ENCODE measurements around the gene CENPK.
"Not testable (repeated sequence)": the region's sequence is repeated elsewhere in the genome, so short reads cannot be mapped to it uniquely, and the experiment has no call there.

Gene CENPK

DNA sequence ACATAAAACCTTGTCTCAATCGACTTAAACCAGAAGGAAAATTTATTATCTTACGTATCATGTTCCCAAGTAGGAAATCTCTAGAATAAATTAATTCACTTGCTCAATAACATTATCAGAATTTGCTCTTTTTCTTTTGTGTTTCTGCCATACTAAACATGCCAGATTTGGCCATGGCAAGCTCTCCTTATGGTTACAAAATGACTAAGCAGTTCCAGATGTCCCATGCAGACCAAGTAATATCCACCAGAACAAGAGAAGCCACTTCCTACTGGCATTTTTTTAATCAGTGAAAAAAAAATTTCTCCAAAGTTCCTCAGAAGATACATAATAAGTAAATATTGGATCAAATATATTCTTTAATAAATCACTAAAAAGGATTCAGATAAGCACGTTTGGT lies 56.0 kb downstream of the CENPK start:
- DNase-seq (ENCODE audit: low read depth in 2 of 2) = no peak

DNA sequence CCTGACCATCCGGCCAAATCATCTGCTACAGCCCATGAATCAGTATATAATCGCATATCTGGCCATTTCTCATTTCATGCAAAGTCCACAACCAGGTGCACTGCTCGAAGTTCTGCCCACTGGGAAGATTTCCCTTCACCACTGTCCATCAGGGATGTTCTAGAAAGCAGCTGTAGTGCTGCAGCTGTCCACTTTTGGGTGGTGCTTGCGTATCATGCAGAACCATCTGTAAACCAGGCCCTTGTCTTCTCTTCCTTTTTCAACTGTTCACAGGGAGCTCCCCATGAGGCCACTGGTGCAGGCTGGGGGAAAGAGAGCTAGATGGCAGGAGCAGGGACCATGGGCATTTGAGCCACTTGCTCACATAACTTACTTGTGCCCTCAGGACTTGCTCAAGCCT lies 73.8 kb downstream of the CENPK start:
- DNase-seq (ENCODE audit: low read depth in 2 of 2) = no peak

DNA sequence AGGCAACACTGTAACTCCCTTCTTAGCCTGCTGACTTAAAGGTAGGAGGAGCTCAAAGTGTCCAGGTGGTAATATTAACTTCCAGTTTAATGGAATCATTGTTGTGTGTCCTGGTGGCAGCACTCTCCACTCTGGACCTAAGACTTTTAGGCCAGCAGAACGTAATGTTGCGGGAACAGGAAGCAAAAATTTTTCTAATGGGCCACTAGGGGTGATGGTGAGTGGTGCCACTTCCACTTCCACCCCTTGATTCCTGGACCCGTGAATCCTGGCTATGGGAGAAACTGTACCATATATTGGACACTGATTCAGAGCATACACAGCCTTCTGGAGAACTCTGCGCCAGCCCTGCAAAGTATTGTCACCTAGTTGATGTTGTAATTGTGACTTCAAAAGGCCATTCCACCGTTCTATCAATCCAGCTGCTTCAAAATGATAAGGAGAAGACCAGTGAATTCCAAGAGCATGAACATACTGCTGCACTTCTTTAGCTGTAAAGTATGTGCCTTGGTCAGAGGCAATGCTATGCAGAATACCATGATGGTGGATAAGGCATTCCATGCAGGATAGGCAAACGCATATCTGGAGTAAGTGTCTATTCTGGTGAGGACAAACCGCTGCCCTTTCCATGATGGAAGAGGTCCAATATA lies 74.8 kb downstream of the CENPK start:
- DNase-seq (ENCODE audit: low read depth in 2 of 2) = not testable (repeated sequence)

DNA sequence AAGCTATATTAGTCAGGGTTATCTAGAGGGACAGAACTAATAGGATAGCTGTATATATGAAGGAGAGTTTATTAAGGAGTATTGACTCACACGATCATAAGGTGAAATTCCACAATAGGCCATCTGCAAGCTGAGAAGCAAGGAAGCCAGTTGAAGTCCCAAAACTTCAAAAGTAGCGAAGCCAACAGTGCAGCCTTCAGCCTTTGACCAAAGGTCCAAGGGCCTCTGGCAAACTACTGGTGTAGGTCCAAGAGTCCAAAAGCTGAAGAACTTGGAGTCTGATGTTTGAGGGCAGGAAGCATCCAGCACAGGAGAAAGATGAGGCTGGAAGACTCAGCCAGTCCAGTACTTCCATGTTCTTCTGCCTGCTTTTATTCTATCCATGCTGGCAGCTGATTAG lies 76.2 kb downstream of the CENPK start:
- DNase-seq (ENCODE audit: low read depth in 2 of 2) = not testable (repeated sequence)

DNA sequence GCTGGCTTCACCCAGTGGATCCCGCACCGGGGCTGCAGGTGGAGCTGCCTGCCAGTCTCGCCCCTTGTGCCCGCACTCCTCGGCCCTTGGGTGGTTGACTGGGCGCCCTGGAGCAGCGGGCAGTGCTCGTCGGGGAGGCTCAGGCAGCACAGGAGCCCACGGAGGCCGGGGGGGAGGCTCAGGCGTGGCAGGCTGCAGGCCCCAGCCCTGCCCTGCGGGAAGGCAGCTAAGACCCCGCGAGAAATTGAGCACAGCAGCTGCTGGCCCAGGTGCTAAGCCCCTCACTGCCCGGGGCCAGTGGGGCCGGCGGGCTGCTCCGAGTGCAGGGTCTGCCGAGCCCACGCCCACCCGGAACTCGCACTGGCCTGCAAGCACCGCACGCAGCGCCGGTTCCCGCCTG lies 77.6 kb downstream of the CENPK start:
- DNase-seq (ENCODE audit: low read depth in 2 of 2) = no peak

DNA sequence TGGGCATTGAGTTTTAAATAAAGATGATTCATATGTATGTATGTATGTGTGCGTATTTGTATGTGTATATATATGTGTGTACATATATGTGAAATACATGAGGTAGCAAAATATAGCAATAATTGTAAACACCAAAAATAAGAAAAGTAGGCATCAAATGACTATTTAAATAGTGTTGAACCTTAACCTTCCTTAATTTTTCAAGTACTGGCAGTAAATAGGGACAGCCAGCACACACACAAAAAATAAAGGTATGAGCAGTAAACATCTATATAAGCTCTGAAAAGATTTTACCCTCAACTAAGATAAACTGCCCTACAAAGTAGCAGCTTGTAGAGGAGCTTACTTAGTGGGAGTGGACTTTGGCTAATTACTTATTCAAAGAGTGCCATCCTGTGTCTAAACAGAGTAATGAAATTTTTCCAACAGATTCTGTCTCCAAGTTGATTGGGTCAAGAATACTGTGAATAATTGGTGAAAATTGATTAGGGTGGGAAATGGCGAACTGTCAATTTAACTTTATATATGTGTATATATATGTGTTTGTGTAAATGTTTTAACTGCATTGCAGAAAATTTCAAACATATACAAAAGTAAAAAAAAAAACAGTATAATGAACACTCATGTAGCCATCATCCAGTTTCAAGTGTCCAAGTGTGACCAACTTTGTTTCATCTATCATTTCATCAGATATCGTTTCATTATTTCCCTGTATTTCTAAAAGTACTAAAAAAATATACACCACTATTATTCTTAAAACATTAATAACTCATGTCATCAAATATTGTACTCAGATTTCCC lies 79.2 kb downstream of the CENPK start:
- DNase-seq (ENCODE audit: low read depth in 2 of 2) = no peak

DNA sequence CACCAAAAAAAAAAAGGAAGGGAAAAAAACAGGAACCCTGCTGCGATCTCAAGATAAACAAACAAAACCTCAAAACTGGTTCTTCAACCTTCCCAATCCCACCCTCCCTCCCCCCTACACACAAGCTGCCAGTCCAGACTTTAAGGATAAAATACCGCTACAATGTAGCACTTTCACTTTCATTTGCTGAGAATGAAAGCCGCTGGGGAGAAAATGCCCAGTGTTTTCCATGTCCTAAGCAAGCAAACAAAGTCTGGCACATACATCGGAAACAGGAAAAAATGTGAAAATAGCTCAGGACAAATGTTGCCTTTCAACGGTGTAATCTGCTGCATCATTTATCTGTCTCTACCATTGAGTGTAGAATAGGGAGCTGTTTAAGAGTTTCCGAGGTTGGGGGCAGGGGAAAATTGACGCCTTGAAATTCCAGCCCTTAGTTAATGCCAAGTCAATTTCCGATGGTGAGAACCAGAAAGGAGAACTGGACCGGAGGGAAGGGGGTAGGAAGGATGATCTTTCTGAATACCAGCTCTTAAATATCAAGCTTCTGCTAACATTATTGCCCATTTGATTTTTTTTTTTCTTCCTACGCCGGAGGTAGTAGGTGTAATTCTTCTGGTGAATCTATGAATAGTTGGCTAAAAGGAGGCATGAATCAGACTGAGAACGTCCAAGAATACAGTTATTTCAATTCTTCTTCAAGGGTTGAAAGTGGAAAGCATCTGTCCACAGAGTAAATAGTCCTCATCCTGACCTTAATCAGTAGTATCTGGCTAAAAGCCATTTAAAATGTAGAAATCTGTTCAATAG lies 80.0 kb downstream of the CENPK start:
- DNase-seq (ENCODE audit: low read depth in 2 of 2) = no peak

DNA sequence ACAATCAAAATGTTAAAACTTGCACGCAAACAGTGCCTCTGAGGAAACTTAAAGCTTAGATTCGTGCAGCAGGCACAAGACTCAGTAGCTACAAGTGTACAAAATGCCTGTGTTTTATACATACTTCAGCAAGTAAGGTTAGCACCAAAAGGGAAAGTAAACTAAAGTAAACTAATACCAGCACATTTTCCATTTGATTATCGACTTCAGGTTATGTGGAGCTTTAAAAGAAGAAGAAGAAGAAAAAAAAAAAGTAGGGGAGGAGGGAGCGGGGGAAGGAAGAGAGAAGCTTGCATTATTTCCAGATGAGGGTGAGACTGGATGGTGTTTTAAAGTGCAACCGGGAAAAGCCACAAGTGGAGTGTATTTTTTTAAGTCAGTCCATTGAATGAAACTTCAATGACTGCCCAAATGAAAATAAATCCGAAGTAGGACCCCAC lies 80.7 kb downstream of the CENPK start:
- DNase-seq (ENCODE audit: low read depth in 2 of 2) = no peak

DNA sequence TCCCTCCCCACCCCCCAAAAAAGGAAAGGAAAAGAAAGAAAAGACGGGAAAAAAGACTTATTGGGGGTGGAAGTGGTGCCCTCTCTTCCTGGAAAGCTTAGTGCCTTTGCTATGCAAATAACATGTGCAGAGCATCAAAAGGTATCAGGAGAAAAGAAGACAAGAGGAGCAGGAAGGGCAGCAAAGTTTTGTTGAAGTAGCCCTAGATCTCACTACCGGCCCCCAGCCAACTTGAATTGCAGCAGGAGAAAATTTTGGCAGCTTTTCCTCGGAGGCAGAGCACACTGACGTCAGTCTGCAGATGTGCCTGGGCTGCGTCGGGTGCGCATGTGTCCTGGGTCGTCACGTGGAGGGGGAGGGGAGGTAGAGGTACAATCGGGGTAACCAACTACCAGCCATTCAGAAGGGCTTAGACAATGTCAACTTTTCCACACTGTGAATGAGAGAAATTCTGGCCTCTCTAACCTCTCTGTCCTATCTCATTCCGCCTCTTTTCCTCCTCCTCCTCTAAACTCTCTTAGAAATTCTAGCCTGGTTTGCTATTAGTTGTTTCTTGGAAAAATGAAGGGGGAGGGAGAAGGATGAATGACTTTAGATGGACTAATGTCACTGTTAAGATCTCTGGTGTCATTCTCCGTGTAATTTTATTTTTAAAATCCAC lies 81.2 kb downstream of the CENPK start, which contains the start of gene ADAMTS6:
ADAMTS6 (minus strand) TSS at position 286 of the 661 bp plus-strand sequence. CDS start 8,247 bp downstream, outside the sequence.
- DNase-seq (ENCODE audit: low read depth in 2 of 2) = peak; percentile 38 to 53

DNA sequence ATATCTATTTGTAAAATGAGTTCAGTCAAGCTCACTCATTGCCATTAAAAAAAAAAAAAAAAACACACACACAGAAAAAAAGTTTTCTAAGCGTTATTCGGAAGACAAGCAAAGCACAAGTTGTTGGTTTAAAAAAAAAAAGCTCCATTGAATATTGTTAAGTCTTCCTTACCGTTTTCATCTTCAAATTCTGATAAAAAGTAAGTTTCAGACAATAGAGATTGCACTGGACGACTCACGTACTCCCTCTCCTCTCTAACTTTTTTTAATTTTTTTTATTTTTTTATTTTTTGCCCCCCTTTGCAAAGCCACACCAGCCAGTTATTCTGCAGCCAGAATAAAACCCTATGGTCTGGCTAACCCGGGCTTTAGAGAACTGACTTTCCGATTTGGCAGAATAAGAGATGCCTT lies 81.8 kb downstream of the CENPK start:
- DNase-seq (ENCODE audit: low read depth in 2 of 2) = no peak

DNA sequence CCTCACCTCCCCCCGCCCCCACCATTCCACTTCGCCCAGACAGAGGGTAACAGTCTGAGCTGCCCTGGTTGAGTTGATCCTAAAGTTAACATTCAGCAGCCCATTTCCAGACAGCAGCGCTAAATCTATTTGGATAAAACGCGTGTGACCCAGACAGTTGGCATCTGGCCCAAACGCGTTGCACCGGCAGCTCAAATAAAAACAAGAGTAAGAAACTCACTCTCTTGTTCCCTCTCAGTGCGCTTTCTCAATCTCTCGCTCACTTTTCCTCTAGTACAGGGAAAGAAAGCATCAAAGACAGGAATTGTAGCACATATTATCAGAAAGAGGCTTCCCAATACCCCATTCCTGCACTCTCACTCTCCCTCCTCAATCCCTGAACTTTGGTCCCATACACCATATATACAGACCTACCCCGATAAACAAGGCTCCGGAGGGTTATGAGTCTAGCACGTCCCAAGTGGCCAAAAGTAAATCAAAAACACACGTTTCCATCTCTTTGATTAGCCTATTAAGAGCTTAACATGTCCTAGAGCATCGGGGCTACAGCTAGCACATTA lies 82.6 kb downstream of the CENPK start:
- no peak for DNase-seq (ENCODE audit: low read depth in 2 of 2)

DNA sequence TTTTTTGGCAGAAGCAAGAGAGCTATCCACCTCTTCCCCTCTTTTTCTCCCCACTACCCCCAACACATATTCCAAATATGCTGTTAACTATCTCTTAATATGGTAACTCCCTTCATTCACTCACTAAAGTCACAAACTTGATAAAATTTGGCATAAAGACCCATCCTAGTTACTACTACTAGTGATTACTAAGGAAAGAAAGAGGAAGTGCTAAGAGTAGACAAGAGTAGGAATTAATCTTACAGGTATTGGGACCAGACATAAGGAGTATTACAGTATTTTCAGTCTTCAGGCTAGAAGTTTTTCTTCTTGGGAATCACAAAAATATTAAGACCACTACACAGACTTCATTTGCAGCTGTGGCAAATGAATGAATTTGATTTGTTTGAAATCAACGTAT lies 83.4 kb downstream of the CENPK start:
- DNase-seq (ENCODE audit: low read depth in 2 of 2) = no peak

DNA sequence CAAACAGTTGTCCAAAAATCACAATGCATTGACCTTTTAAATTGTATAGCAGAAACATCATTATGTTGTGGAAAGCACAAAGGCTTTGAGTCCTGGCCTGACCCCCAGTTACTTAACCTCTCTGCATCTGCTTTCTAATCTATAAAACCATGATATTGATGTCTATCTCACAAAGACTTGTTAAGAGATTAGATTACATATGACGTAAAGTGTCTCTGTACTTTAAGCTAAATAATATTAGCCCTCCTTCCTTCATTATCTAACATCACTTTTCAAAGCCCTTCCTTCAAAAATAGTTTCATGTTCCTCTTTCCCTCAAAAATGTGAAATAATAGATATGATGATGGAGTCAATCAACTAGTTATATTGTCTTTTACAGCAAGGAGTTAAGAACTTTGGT lies 84.6 kb downstream of the CENPK start:
- DNase-seq (ENCODE audit: low read depth in 2 of 2) = no peak

DNA sequence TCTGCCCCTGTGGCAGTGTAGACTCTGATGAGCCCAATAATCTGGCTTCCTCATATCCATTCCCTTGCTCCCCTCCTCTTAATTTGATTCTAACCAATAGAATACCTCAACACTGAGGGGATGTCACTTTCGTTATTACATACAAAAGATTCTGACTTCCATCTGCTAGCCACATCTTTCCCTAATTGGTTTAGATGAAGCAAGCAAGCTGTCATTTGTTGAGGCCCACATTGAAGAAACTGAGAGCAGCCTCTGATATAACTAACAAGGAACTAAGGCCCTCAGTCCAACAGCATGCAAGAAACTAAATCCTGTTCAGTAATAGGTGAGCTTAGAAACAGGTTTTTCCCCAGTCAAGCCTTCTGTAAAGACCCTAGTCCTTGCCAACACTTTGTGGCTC lies 87.1 kb downstream of the CENPK start:
- DNase-seq (ENCODE audit: low read depth in 2 of 2) = no peak

DNA sequence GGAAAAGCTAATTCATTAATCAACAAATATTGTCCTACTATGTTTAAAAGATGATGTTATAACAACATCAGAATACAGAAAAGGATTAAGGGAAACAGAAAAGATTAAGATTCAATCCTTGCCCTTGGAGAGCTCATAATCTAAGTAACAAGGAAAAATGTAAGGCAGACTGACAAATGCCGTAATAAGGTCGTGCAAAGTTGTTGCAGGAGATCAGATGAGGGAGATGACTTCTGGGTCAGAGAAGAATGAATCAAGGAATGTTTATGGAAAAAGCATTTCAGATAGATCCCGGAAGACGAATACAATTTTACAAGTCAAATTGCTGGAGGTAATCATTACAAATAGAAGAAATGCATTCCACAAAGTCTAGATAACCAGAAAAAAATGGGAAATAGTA lies 87.6 kb downstream of the CENPK start:
- DNase-seq (ENCODE audit: low read depth in 2 of 2) = no peak

DNA sequence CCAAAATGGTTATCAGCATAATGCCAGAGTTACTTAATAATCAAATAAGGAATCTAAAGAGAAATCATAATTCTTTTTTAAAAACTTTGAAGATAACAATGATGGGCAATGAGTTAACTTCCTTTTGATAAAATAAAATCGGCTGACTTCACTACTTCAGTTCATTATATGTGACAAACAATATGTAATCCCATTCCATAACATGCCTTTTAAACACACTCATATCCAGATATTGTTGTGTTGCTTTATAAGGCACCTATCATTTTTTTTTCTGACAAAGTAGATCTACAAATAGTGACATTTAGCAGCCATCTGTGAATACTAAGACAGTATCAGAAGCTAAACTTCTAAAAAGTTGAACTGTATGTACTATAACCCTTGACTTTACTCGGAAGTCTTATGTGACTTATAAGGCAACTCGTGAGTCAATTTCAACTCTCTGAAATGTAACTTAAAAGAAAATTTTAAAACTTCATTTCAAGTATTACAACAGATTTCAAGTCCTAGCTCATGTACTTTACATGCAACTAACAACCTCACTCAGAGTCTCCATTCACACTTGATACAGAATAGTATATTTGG lies 88.7 kb downstream of the CENPK start:
- DNase-seq (ENCODE audit: low read depth in 2 of 2) = no peak

DNA sequence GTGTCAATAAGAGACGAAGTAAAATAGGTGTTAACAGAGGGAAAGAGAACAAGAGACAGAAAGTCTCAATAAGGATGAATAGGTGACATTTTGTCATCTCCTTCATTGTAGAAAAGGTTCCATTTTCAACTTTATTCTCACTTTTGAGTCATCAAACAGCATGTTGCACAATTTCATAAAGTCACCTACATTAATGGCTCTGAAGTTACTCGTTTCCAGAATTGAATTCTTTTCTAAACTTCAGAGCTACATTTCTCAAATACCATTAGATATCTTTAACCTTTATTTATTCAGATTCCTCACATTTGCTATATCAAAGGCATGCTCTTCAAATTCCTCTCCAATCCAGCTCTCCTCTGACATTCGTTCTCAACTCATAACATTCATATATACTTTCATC lies 94.3 kb downstream of the CENPK start:
- DNase-seq (ENCODE audit: low read depth in 2 of 2) = no peak

All from stimulated activated CD8-positive, alpha-beta memory T cell treated with anti-CD3 and anti-CD28 coated beads, Interleukin-2, amount 100 ng/mL, for 1 hour (primary cell).